HepG2 (cell line): ENCODE data around the gene SLC44A4. TPM values are rescaled to one million over a fixed set of nuclear protein-coding genes. Genes with fewer than 3 reads are reported as not detected.

Experiments
- FOXA1 ChIP-seq, 2 experiments: fragments of 450-650 bp in 1 of 2; sonication (generic) in 1 of 2; formaldehyde crosslinking in 1 of 2; IDR thresholded peaks; 2 replicates each; pipeline versions ENCODE4 v1.4.0 to v1.6.1; 2016 to 2020; ENCODE audit warnings: missing genetic modification reagents in 1 of 2
- GATA4 ChIP-seq: sonication (generic); IDR thresholded peaks from 2 replicates; pipeline ENCODE4 v1.6.1; 2016; ENCODE audit warnings: antibody characterized with exemption, low read depth, borderline replicate concordance
- GTF3A ChIP-seq: sonication (generic); formaldehyde crosslinking; conservative IDR thresholded peaks from 2 replicates; pipeline ENCODE4 v1.4.0; 2020; ENCODE audit warnings: mild to moderate bottlenecking, missing genetic modification reagents
- IRF2 ChIP-seq: IDR thresholded peaks from 2 replicates; pipeline ENCODE4 v1.6.1; 2018; ENCODE audit warnings: missing genetic modification reagents, missing compliant biosample characterization
- RORA ChIP-seq: sonication (generic); formaldehyde crosslinking; IDR thresholded peaks from 2 replicates; pipeline ENCODE4 v1.5.0; 2020; ENCODE audit warnings: mild to moderate bottlenecking, missing genetic modification reagents, moderate library complexity
- SP140L ChIP-seq: sonication (generic); formaldehyde crosslinking; IDR thresholded peaks from 2 replicates; pipeline ENCODE4 v1.4.0; 2020; ENCODE audit warnings: missing genetic modification reagents, borderline replicate concordance
- TCF7L2 ChIP-seq: IDR thresholded peaks from 2 replicates; pipeline ENCODE4 v1.6.1; 2011; ENCODE audit warnings: mild to moderate bottlenecking, low read depth, low read length, moderate library complexity
- ZBTB49 ChIP-seq: sonication (generic); formaldehyde crosslinking; IDR thresholded peaks from 2 replicates; pipeline ENCODE4 v1.4.0; 2020; ENCODE audit warnings: missing genetic modification reagents, borderline replicate concordance
- ZC3H4 ChIP-seq: sonication (generic); formaldehyde crosslinking; IDR thresholded peaks from 2 replicates; pipeline ENCODE4 v1.4.0; 2020; ENCODE audit warnings: missing genetic modification reagents, borderline replicate concordance
- ZNF333 ChIP-seq: sonication (generic); formaldehyde crosslinking; IDR thresholded peaks from 2 replicates; pipeline ENCODE4 v1.4.0; 2020; ENCODE audit warnings: mild to moderate bottlenecking, missing genetic modification reagents, borderline replicate concordance
- ZNF605 ChIP-seq: sonication (generic); formaldehyde crosslinking; IDR thresholded peaks from 2 replicates; pipeline ENCODE4 v1.8.0; 2022; ENCODE audit warnings: mild to moderate bottlenecking, missing genetic modification reagents
- ZNF788 ChIP-seq: sonication (generic); formaldehyde crosslinking; IDR thresholded peaks from 2 replicates; pipeline ENCODE4 v1.5.0; 2020; ENCODE audit warnings: mild to moderate bottlenecking, missing genetic modification reagents, borderline replicate concordance
- ZNF883 ChIP-seq: sonication (generic); formaldehyde crosslinking; IDR thresholded peaks from 2 replicates; pipeline ENCODE4 v1.5.1; 2020; ENCODE audit warnings: mild to moderate bottlenecking, missing genetic modification reagents; ENCODE audit errors: not compliant biosample characterization
- polyA plus RNA-seq, 8 experiments: library from polyadenylated mRNA; depleted of rRNA in 3 of 8; stranded (reverse) in 7 of 8; unstranded in 1 of 8; fragments of >200 nt; fragmentation: Illumina TruSeq in 4 of 8; extraction: Trizol in 4 of 8; gene quantifications; 2 replicates each; pipeline versions ENCODE4 v1.2.1 to v1.2.3, GENCODE V29; 2011 to 2016; ENCODE audit warnings: low read depth in 4 of 8, missing spikeins in 1 of 8, mixed read lengths in 1 of 8; ENCODE audit not compliant: insufficient read depth in 1 of 8
- total RNA-seq, 5 experiments: library from RNA; depleted of rRNA; stranded (reverse); fragments of >200 nt; fragmentation: Illumina TruSeq; extraction: Trizol; gene quantifications; 2 replicates each; pipeline ENCODE4 v1.2.3, GENCODE V29; 2016; ENCODE audit warnings: low read depth in 1 of 5
- TF ChIP-seq, protein P1 (sequence below): sonication (generic); formaldehyde crosslinking; IDR thresholded peaks from 2 replicates; pipeline ENCODE4 v1.8.0; 2022; ENCODE audit warnings: low read depth, missing genetic modification reagents
- TF ChIP-seq, protein P2 (sequence below): sonication (generic); formaldehyde crosslinking; conservative IDR thresholded peaks from 2 replicates; pipeline ENCODE4 v1.5.0; 2020; ENCODE audit warnings: missing genetic modification reagents
- TF ChIP-seq, protein P3 (sequence below): sonication (generic); formaldehyde crosslinking; IDR thresholded peaks from 2 replicates; pipeline ENCODE4 v1.5.0; 2020; ENCODE audit warnings: missing genetic modification reagents, mild to moderate bottlenecking, borderline replicate concordance
- TF ChIP-seq, protein P4 (sequence below): sonication (generic); formaldehyde crosslinking; IDR thresholded peaks from 2 replicates; pipeline ENCODE4 v1.5.0; 2020; ENCODE audit warnings: mild to moderate bottlenecking, missing genetic modification reagents
- TF ChIP-seq, protein P5 (sequence below): sonication (generic); formaldehyde crosslinking; IDR thresholded peaks from 2 replicates; pipeline ENCODE4 v1.8.0; 2022; ENCODE audit warnings: mild to moderate bottlenecking, missing genetic modification reagents, moderate library complexity

SLC44A4 gene
- total and polyA plus RNA-seq, 2 of the 13 experiments (the other 11 are each of a cell fraction or from before 2014, with no cell fraction given), result 3.5 to 5.9 TPM

DNA sequence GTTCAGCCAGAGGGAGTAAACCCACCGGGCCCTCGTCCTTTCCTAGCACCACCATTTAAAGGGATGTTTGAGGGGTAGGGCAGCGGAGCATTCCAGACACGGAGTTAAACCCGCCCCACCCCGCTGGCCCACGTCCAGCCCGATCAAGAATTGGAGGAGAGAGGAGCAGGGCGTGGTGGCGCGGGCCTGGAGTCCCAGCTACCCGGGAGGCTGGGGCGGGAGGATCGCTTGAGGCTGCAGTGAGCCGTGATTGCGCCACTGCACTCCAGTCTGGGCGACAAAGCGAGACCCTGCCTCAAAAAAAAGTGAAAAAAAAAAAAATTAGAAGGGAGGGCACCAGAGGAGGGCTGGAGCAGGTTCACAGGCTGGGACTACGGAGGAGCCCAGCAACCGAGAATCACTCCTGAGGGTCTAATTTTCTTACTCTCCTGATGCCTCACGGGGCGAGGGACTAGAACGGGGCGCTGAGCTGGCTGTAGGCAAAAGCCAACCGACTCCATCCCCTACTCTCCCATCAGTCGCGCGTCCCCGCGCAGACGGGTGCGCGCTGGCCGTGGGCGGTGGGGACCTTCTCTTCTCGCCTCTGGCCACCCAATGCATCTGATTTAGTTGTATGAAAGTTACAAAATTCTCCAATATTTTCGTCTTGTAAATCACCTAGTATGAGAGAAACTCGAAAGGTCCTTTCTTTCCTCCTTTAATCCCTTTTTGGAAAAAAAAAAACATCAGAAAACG lies 57.3 kb downstream of the SLC44A4 start (continued):
- TF ChIP-seq IRF2 (CRISPR knock-in tag), result no peak
- TF ChIP-seq ZNF333 (CRISPR knock-in tag), result no peak
- TF ChIP-seq ZNF883 (CRISPR knock-in tag), result no peak
- 0 out of 2 replicates have a peak, but pooled peaks have one; percentile 17 for TF ChIP-seq ZNF788
- TF ChIP-seq, protein P1, sequence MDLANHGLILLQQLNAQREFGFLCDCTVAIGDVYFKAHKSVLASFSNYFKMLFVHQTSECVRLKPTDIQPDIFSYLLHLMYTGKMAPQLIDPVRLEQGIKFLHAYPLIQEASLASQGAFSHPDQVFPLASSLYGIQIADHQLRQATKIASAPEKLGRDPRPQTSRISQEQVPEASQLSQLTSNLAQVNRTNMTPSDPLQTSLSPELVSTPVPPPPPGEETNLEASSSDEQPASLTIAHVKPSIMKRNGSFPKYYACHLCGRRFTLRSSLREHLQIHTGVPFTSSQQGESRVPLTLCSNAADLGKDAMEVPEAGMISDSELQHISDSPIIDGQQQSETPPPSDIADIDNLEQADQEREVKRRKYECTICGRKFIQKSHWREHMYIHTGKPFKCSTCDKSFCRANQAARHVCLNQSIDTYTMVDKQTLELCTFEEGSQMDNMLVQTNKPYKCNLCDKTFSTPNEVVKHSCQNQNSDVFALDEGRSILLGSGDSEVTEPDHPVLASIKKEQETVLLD (CRISPR knock-in tag), result no peak
- TF ChIP-seq, protein P2, sequence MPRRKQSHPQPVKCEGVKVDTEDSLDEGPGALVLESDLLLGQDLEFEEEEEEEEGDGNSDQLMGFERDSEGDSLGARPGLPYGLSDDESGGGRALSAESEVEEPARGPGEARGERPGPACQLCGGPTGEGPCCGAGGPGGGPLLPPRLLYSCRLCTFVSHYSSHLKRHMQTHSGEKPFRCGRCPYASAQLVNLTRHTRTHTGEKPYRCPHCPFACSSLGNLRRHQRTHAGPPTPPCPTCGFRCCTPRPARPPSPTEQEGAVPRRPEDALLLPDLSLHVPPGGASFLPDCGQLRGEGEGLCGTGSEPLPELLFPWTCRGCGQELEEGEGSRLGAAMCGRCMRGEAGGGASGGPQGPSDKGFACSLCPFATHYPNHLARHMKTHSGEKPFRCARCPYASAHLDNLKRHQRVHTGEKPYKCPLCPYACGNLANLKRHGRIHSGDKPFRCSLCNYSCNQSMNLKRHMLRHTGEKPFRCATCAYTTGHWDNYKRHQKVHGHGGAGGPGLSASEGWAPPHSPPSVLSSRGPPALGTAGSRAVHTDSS (CRISPR knock-in tag), result no peak
- TF ChIP-seq SP140L, result no peak
- TF ChIP-seq GTF3A (CRISPR knock-in tag), result no peak
- TF ChIP-seq, protein P3, sequence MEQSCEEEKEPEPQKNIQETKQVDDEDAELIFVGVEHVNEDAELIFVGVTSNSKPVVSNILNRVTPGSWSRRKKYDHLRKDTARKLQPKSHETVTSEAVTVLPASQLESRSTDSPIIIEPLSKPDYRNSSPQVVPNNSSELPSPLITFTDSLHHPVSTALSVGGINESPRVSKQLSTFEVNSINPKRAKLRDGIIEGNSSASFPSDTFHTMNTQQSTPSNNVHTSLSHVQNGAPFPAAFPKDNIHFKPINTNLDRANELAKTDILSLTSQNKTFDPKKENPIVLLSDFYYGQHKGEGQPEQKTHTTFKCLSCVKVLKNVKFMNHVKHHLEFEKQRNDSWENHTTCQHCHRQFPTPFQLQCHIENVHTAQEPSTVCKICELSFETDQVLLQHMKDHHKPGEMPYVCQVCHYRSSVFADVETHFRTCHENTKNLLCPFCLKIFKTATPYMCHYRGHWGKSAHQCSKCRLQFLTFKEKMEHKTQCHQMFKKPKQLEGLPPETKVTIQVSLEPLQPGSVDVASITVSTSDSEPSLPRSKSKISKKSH (CRISPR knock-in tag), result no peak
- no peak for TF ChIP-seq ZC3H4 (CRISPR knock-in tag)
- TF ChIP-seq GATA4, result no peak
- TF ChIP-seq TCF7L2, result no peak
- TF ChIP-seq FOXA1 (IDR thresholded peaks at IDR 0.05), result no peak
- TF ChIP-seq FOXA1 (CRISPR knock-in tag; IDR thresholded peaks at IDR 0.05), result no peak; the same call in 1 of the 2 replicates
- TF ChIP-seq, protein P4, sequence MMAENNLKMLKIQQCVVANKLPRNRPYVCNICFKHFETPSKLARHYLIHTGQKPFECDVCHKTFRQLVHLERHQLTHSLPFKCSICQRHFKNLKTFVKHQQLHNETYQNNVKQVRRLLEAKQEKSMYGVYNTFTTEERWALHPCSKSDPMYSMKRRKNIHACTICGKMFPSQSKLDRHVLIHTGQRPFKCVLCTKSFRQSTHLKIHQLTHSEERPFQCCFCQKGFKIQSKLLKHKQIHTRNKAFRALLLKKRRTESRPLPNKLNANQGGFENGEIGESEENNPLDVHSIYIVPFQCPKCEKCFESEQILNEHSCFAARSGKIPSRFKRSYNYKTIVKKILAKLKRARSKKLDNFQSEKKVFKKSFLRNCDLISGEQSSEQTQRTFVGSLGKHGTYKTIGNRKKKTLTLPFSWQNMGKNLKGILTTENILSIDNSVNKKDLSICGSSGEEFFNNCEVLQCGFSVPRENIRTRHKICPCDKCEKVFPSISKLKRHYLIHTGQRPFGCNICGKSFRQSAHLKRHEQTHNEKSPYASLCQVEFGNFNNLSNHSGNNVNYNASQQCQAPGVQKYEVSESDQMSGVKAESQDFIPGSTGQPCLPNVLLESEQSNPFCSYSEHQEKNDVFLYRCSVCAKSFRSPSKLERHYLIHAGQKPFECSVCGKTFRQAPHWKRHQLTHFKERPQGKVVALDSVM, result peak; percentile 97
- no peak for TF ChIP-seq ZBTB49 (CRISPR knock-in tag)
- peak; percentile 85 for TF ChIP-seq ZNF605 (CRISPR knock-in tag)
- TF ChIP-seq, protein P5, sequence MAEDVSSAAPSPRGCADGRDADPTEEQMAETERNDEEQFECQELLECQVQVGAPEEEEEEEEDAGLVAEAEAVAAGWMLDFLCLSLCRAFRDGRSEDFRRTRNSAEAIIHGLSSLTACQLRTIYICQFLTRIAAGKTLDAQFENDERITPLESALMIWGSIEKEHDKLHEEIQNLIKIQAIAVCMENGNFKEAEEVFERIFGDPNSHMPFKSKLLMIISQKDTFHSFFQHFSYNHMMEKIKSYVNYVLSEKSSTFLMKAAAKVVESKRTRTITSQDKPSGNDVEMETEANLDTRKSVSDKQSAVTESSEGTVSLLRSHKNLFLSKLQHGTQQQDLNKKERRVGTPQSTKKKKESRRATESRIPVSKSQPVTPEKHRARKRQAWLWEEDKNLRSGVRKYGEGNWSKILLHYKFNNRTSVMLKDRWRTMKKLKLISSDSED, result no peak
- TF ChIP-seq RORA (CRISPR knock-in tag), result no peak
